DND-41 (cell line): Measurements from ENCODE around the gene STK32C.

ENCODE experiments used
- EZH2 ChIP-seq: IDR thresholded peaks from 3 replicates; pipeline ENCODE4 v1.6.1; 2012; ENCODE audit warnings: borderline replicate concordance, low read depth, mild to moderate bottlenecking, moderate library complexity, low read length, inconsistent platforms; ENCODE audit not compliant: severe bottlenecking
- TF ChIP-seq, protein P1 (sequence below): IDR thresholded peaks from 2 replicates; pipeline ENCODE4 v1.5.1; 2012; ENCODE audit warnings: borderline replicate concordance, low read length, moderate library complexity, mild to moderate bottlenecking; ENCODE audit not compliant: poor library complexity, severe bottlenecking; ENCODE audit errors: extremely low read depth

DNA sequence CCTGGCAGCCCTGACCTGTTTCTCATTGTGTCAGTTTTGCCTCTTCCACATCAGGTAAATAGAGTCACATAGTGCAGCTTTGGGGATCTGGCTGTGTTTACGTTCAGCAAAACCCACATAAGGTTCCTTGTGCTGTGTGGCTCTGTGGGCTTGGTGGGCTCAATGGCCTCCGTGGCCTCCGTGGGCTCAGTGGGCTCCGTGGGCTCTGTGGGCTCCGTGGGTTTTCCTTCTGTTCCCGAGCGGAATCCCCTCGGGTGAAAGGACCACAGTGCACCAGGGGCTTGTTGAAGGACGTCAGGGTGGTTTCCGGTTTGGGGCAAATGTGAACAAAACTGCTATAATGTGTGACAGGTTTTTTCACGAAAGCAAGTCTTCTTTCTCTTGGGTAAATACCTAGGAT, 133.5 kb downstream of the STK32C start:
- TF ChIP-seq, protein P1, sequence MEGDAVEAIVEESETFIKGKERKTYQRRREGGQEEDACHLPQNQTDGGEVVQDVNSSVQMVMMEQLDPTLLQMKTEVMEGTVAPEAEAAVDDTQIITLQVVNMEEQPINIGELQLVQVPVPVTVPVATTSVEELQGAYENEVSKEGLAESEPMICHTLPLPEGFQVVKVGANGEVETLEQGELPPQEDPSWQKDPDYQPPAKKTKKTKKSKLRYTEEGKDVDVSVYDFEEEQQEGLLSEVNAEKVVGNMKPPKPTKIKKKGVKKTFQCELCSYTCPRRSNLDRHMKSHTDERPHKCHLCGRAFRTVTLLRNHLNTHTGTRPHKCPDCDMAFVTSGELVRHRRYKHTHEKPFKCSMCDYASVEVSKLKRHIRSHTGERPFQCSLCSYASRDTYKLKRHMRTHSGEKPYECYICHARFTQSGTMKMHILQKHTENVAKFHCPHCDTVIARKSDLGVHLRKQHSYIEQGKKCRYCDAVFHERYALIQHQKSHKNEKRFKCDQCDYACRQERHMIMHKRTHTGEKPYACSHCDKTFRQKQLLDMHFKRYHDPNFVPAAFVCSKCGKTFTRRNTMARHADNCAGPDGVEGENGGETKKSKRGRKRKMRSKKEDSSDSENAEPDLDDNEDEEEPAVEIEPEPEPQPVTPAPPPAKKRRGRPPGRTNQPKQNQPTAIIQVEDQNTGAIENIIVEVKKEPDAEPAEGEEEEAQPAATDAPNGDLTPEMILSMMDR, result no peak
- no peak for TF ChIP-seq EZH2
